SK-N-SH (cell line): ENCODE results near the gene RPL39. TPM values are rescaled to one million over a fixed set of nuclear protein-coding genes. Genes with fewer than 3 reads are reported as not detected.

Experiments used
- CTCF ChIA-PET: fragments of 300-600, 350-600 bp; formaldehyde crosslinking; extraction: SDS; loops from one replicate; lab custom pipeline; 2021; lab: Yijun Ruan, JAX
- POLR2A ChIA-PET: fragments of 350-600 bp; sonication (Branson Sonifier 250); formaldehyde crosslinking; extraction: SDS; loops from one replicate; lab custom pipeline; 2020; ENCODE audit warnings: antibody characterized with exemption, inconsistent platforms; lab: Yijun Ruan, JAX
- DNase-seq: peaks from one replicate; pipeline ENCODE4 v3.0.0; 2012
- H2AFZ ChIP-seq: fragments of 200-600 bp; sonication (generic); 2 replicates; pipeline ENCODE4 v1.8.1; 2016; ENCODE audit warnings: antibody characterized with exemption, mild to moderate bottlenecking, low read depth
- H3F3A ChIP-seq: fragments of 200-600 bp; sonication (generic); replicated peaks from 2 replicates; pipeline ENCODE3; 2016; ENCODE audit warnings: antibody characterized with exemption, mild to moderate bottlenecking; ENCODE audit not compliant: insufficient read depth
- H3K27ac ChIP-seq, 2 experiments: fragments of 200-500 bp in 1 of 2; fragments of 200-600 bp in 1 of 2; sonication (Bioruptor generic) in 1 of 2; sonication (generic), shearing (Covaris generic) in 1 of 2; 2 replicates each; pipeline versions ENCODE4 v1.5.1 to v1.6.1; 2014 to 2016; ENCODE audit warnings: low read depth in 2 of 2, inconsistent platforms in 1 of 2, low read length in 1 of 2, mild to moderate bottlenecking in 1 of 2, mixed read lengths in 1 of 2
- H3K27me3 ChIP-seq: fragments of 200-600 bp; sonication (generic), shearing (Covaris generic); 2 replicates; pipeline ENCODE4 v1.6.1; 2016; ENCODE audit warnings: mixed run types; ENCODE audit not compliant: insufficient read depth
- H3K36me3 ChIP-seq, 2 experiments: fragments of 200-500 bp in 1 of 2; fragments of 200-600 bp in 1 of 2; sonication (Bioruptor generic) in 1 of 2; sonication (generic) in 1 of 2; replicated peaks in 1 of 2; 2 replicates each; pipeline versions ENCODE3 to v1.5.1; 2014 to 2016; ENCODE audit warnings: low read length in 1 of 2, mild to moderate bottlenecking in 1 of 2; ENCODE audit not compliant: insufficient read depth in 2 of 2, control insufficient read depth in 1 of 2
- H3K4me1 ChIP-seq, 2 experiments: fragments of 200-500 bp in 1 of 2; fragments of 200-600 bp in 1 of 2; sonication (Bioruptor generic) in 1 of 2; sonication (generic), shearing (Covaris generic) in 1 of 2; 2 replicates each; pipeline versions ENCODE4 v1.5.1 to v1.6.1; 2014 to 2016; ENCODE audit warnings: low read depth in 1 of 2, low read length in 1 of 2, mixed run types in 1 of 2; ENCODE audit not compliant: insufficient read depth in 2 of 2, control insufficient read depth in 1 of 2
- H3K4me2 ChIP-seq: fragments of 200-600 bp; sonication (generic), shearing (Covaris generic); 2 replicates; pipeline ENCODE4 v1.6.1; 2017; ENCODE audit warnings: mixed run types
- H3K4me3 ChIP-seq, 2 experiments: fragments of 200-500 bp in 1 of 2; fragments of 200-600 bp in 1 of 2; sonication (Bioruptor generic) in 1 of 2; sonication (generic), shearing (Covaris generic) in 1 of 2; 2 replicates each; pipeline versions ENCODE4 v1.5.1 to v1.8.1; 2014 to 2016; ENCODE audit warnings: low read depth in 2 of 2, inconsistent platforms in 1 of 2, low read length in 1 of 2, mild to moderate bottlenecking in 1 of 2, mixed read lengths in 1 of 2, moderate library complexity in 1 of 2
- H3K79me2 ChIP-seq: fragments of 200-600 bp; sonication (generic); 2 replicates; pipeline ENCODE4 v1.8.1; 2017; ENCODE audit warnings: mild to moderate bottlenecking; ENCODE audit not compliant: insufficient read depth
- H3K9ac ChIP-seq: fragments of 200-600 bp; sonication (generic); 2 replicates; pipeline ENCODE4 v1.6.1; 2017; ENCODE audit warnings: mixed run types
- H3K9me2 ChIP-seq: fragments of 200-600 bp; sonication (generic); 2 replicates; pipeline ENCODE4 v1.6.1; 2017; ENCODE audit warnings: mixed run types
- H3K9me3 ChIP-seq: fragments of 200-600 bp; sonication (generic); 2 replicates; pipeline ENCODE4 v1.6.1; 2017; ENCODE audit warnings: mixed run types, mild to moderate bottlenecking, moderate library complexity
- H4K20me1 ChIP-seq: fragments of 200-600 bp; sonication (generic); 2 replicates; pipeline ENCODE4 v1.6.1; 2017; ENCODE audit warnings: mild to moderate bottlenecking, mixed run types; ENCODE audit not compliant: insufficient read depth
- CHD2 ChIP-seq: fragments of 150-350 bp; IDR thresholded peaks from 2 replicates; pipeline ENCODE4 v1.6.1; 2018; ENCODE audit warnings: low read length; ENCODE audit not compliant: partially characterized antibody
- ELF1 ChIP-seq: IDR thresholded peaks from 2 replicates; pipeline ENCODE4 v1.4.0; 2012
- EZH2phosphoT487 ChIP-seq: fragments of 200-600 bp; sonication (generic); IDR thresholded peaks from 2 replicates; pipeline ENCODE4 v1.6.1; 2017; ENCODE audit warnings: low read depth, mixed run types, mild to moderate bottlenecking, antibody characterized with exemption, moderate library complexity, borderline replicate concordance
- FOXJ3 ChIP-seq: sonication (generic); formaldehyde crosslinking; IDR thresholded peaks from 2 replicates; pipeline ENCODE4 v1.5.1; 2020; ENCODE audit warnings: mild to moderate bottlenecking, missing genetic modification reagents
- GATA2 ChIP-seq: sonication (generic); formaldehyde crosslinking; IDR thresholded peaks from 2 replicates; pipeline ENCODE4 v1.5.0; 2020; ENCODE audit warnings: mild to moderate bottlenecking, missing genetic modification reagents
- MEF2A ChIP-seq: IDR thresholded peaks from 2 replicates; pipeline ENCODE4 v1.4.0; 2012; ENCODE audit warnings: low read depth, borderline replicate concordance
- MXI1 ChIP-seq: IDR thresholded peaks from 2 replicates; pipeline ENCODE4 v1.6.1; 2012; ENCODE audit warnings: mild to moderate bottlenecking, low read depth, low read length, improper control_type of control experiment
- RAD21 ChIP-seq: IDR thresholded peaks from 2 replicates; pipeline ENCODE4 v1.6.1; 2012; ENCODE audit warnings: mild to moderate bottlenecking, low read length
- RCOR1 ChIP-seq: fragments of 150-350 bp; IDR thresholded peaks from 2 replicates; pipeline ENCODE4 v1.6.1; 2017; ENCODE audit warnings: antibody characterized with exemption, low read length
- RXRA ChIP-seq: IDR thresholded peaks from 2 replicates; pipeline ENCODE4 v1.4.0; 2012; ENCODE audit warnings: low read depth, mild to moderate bottlenecking, borderline replicate concordance
- TAF1 ChIP-seq: IDR thresholded peaks from 2 replicates; pipeline ENCODE4 v1.6.1; 2012; ENCODE audit warnings: low read depth, mild to moderate bottlenecking, low read length, moderate library complexity, borderline replicate concordance
- TEAD4 ChIP-seq: IDR thresholded peaks from 2 replicates; pipeline ENCODE4 v1.4.0; 2012; ENCODE audit warnings: mild to moderate bottlenecking, borderline replicate concordance; ENCODE audit not compliant: insufficient read depth
- YY1 ChIP-seq: IDR thresholded peaks from 2 replicates; pipeline ENCODE4 v1.4.0; 2012; ENCODE audit warnings: low read depth, mild to moderate bottlenecking
- WGBS: methylation state at CpG from one replicate; pipeline ENCODE4 v1.1.6; 2017; ENCODE audit warnings: low lambda C conversion rate; 5-methylcytosine and 5-hydroxymethylcytosine counted together
- polyA plus RNA-seq, 3 experiments: library from polyadenylated mRNA; depleted of rRNA; stranded (reverse); fragments of >200 nt; gene quantifications; 2 replicates each; pipeline ENCODE4 v1.2.3, GENCODE V29; 2012
- TF ChIP-seq, protein P1 (sequence below): fragments of 150-350 bp; IDR thresholded peaks from 2 replicates; pipeline ENCODE4 v1.6.1; 2016; ENCODE audit warnings: mild to moderate bottlenecking, low read depth, low read length
- TF ChIP-seq, protein P2 (sequence below): IDR thresholded peaks from 2 replicates; pipeline ENCODE4; 2012
- TF ChIP-seq, protein P3 (sequence below): fragments of 200-600 bp; sonication (generic); IDR thresholded peaks from 2 replicates; pipeline ENCODE4 v1.6.1; 2017; ENCODE audit warnings: antibody characterized with exemption, mild to moderate bottlenecking, moderate library complexity

The RPL39 gene
- polyA plus RNA-seq, 1 of the 3 experiments (the other 2 are of a cell fraction): 4,443 TPM

DNA sequence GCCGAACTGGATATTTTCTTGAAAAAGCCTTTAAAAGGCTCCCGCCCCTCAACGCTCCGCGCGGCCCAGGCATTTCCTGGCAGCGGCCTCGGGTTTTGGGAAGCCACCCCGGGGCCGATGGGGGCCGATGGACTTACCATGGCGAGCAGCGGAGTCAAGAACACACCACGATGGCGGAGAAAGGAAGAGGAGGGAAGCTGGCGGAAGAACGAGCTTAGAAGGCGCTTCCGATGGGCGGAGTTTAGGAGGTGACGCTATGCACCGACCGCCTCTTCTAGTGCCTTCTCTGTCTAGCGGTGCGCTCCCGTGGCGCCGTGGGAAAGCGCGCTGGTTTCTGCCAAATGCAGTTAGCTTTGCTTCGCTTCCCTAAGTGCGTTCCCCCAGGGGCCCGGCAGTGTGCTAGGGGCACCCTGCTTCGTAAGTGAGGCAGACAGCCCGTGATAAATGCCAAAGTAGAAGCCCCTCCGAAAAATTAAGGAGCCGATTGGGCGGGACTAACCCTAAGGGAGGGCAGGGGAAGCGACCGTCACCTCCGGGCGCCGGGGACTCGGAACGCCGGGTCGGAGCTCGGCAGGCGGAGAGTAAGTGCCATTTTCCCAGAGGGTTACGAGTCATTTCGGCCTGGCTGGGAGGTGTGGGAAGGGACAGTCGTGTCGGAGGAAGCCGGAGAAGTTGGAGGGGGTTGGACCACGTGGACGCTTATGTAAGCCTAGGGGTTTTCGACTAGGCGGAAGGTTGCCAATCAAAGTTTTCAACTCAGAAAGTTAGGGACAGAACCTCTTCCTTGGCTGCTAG is at the start of gene RPL39 (continued):
- TF ChIP-seq RXRA (no peak), TEAD4 (no peak), YY1 (peak; percentile 90), TAF1 (peak; percentile 93), GATA2 (CRISPR knock-in tag) (no peak), ELF1 (peak; percentile 70), MEF2A (no peak), RAD21 (no peak), CHD2 (peak; percentile 9)
- TF ChIP-seq, protein P1, sequence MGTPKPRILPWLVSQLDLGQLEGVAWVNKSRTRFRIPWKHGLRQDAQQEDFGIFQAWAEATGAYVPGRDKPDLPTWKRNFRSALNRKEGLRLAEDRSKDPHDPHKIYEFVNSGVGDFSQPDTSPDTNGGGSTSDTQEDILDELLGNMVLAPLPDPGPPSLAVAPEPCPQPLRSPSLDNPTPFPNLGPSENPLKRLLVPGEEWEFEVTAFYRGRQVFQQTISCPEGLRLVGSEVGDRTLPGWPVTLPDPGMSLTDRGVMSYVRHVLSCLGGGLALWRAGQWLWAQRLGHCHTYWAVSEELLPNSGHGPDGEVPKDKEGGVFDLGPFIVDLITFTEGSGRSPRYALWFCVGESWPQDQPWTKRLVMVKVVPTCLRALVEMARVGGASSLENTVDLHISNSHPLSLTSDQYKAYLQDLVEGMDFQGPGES: no peak
- TF ChIP-seq, protein P2, sequence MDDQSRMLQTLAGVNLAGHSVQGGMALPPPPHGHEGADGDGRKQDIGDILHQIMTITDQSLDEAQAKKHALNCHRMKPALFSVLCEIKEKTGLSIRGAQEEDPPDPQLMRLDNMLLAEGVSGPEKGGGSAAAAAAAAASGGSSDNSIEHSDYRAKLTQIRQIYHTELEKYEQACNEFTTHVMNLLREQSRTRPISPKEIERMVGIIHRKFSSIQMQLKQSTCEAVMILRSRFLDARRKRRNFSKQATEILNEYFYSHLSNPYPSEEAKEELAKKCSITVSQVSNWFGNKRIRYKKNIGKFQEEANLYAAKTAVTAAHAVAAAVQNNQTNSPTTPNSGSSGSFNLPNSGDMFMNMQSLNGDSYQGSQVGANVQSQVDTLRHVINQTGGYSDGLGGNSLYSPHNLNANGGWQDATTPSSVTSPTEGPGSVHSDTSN: peak; percentile 70

DNA sequence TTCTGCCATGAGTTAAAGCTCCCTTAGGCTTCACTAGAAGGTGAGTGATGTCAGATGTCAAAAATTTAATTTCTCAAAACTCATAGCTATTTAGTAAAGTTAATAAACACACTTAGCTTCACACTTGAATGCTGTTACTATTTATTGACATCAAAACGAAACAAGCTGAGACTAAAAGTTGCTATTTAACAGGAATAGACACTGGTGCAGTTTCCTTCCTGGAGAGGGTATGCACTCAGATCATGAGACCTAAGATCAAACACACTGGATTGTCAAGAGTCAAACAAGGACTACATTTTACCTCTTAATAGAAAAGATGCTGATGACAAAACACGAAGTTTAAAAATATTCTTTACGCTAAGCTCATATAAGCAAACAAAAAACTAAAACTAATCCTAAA is 42.5 kb upstream of the RPL39 start:
- 87% methylated on average over 3 of the region's 3 CpGs for WGBS
- Histone ChIP-seq H3K27ac (no peak overlapping the region), H2AFZ (no peak overlapping the region), H3K79me2 (no peaks in the 10 kb centered on the region), H3K4me2 (no peak overlapping the region), H3K36me3 (peaks cover 19 to 33% of the 10 kb centered on the region in 2 experiments), H4K20me1 (no peaks in the 10 kb centered on the region), H3K9me2 (no peaks in the 10 kb centered on the region), H3K27me3 (no peaks in the 10 kb centered on the region), H3K4me1 (no peaks in the 10 kb centered on the region), H3K9ac (no peak overlapping the region), H3K9me3 (no peaks in the 10 kb centered on the region), H3K4me3 (no peak overlapping the region), H3F3A (no peaks in the 10 kb centered on the region)
- ChIA-PET POLR2A (no interaction called here), CTCF (no interaction called here)
- DNase-seq: no peak
- TF ChIP-seq RCOR1 (no peak), TAF1 (no peak), EZH2phosphoT487 (no peak), FOXJ3 (no peak), GATA2 (CRISPR knock-in tag) (no peak), MXI1 (no peak)
- TF ChIP-seq, protein P1: no peak
- TF ChIP-seq, protein P3, sequence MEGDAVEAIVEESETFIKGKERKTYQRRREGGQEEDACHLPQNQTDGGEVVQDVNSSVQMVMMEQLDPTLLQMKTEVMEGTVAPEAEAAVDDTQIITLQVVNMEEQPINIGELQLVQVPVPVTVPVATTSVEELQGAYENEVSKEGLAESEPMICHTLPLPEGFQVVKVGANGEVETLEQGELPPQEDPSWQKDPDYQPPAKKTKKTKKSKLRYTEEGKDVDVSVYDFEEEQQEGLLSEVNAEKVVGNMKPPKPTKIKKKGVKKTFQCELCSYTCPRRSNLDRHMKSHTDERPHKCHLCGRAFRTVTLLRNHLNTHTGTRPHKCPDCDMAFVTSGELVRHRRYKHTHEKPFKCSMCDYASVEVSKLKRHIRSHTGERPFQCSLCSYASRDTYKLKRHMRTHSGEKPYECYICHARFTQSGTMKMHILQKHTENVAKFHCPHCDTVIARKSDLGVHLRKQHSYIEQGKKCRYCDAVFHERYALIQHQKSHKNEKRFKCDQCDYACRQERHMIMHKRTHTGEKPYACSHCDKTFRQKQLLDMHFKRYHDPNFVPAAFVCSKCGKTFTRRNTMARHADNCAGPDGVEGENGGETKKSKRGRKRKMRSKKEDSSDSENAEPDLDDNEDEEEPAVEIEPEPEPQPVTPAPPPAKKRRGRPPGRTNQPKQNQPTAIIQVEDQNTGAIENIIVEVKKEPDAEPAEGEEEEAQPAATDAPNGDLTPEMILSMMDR: no peak
